WTC11 (cell line): ENCODE results near the gene KLHL22. TPM values are rescaled to one million over a fixed set of nuclear protein-coding genes. Genes with fewer than 3 reads are reported as not detected.

Source experiments
- CREM ChIP-seq: sonication (generic); formaldehyde crosslinking; IDR thresholded peaks from 2 replicates; pipeline ENCODE4 v1.8.1; 2022; ENCODE audit warnings: mild to moderate bottlenecking, missing genetic modification reagents, moderate library complexity
- ETV6 ChIP-seq: sonication (generic); formaldehyde crosslinking; IDR thresholded peaks from 2 replicates; pipeline ENCODE4 v1.8.1; 2022; ENCODE audit warnings: mild to moderate bottlenecking, missing genetic modification reagents
- FOXJ3 ChIP-seq: sonication (generic); formaldehyde crosslinking; IDR thresholded peaks from 2 replicates; pipeline ENCODE4 v1.9.0; 2021; ENCODE audit warnings: missing genetic modification reagents, mild to moderate bottlenecking, borderline replicate concordance
- GTF2I ChIP-seq: fragments of 250-450 bp; sonication (Bioruptor Pico); conservative IDR thresholded peaks from 2 replicates; pipeline ENCODE4 v1.4.0; 2021; ENCODE audit warnings: mild to moderate bottlenecking
- MXD4 ChIP-seq: fragments of 250-450 bp; sonication (Bioruptor Pico); IDR thresholded peaks from 2 replicates; pipeline ENCODE4 v1.8.0; 2021; ENCODE audit warnings: mild to moderate bottlenecking, moderate library complexity, borderline replicate concordance
- NFYB ChIP-seq: sonication (generic); formaldehyde crosslinking; conservative IDR thresholded peaks from 2 replicates; pipeline ENCODE4 v1.8.0; 2022; ENCODE audit warnings: low read depth, missing genetic modification reagents
- NR1H2 ChIP-seq: sonication (generic); formaldehyde crosslinking; IDR thresholded peaks from 2 replicates; pipeline ENCODE4 v1.9.0; 2021; ENCODE audit warnings: mild to moderate bottlenecking, moderate library complexity, missing genetic modification reagents
- OVOL2 ChIP-seq: fragments of 250-450 bp; sonication (Bioruptor Pico); IDR thresholded peaks from 2 replicates; pipeline ENCODE4 v1.9.0; 2021; ENCODE audit warnings: mild to moderate bottlenecking, borderline replicate concordance
- SMAD4 ChIP-seq: sonication (generic); formaldehyde crosslinking; IDR thresholded peaks from 2 replicates; pipeline ENCODE4 v1.8.0; 2022; ENCODE audit warnings: mild to moderate bottlenecking, missing genetic modification reagents
- TCF7 ChIP-seq: sonication (generic); formaldehyde crosslinking; IDR thresholded peaks from 2 replicates; pipeline ENCODE4 v1.8.0; 2022; ENCODE audit warnings: mild to moderate bottlenecking, low read depth, missing genetic modification reagents, moderate library complexity
- TP53 ChIP-seq: sonication (generic); formaldehyde crosslinking; IDR thresholded peaks from 2 replicates; pipeline ENCODE4 v1.8.1; 2023; ENCODE audit warnings: mild to moderate bottlenecking, missing genetic modification reagents
- ZNF121 ChIP-seq: sonication (generic); formaldehyde crosslinking; IDR thresholded peaks from 2 replicates; pipeline ENCODE4 v1.8.0; 2023; ENCODE audit warnings: missing genetic modification reagents
- ZNF317 ChIP-seq: sonication (generic); formaldehyde crosslinking; IDR thresholded peaks from 2 replicates; pipeline ENCODE4 v1.8.1; 2023; ENCODE audit warnings: low read depth, mild to moderate bottlenecking, moderate library complexity, missing genetic modification reagents, borderline replicate concordance
- ZNF396 ChIP-seq: fragments of 250-450 bp; sonication (Bioruptor Pico); IDR thresholded peaks from 2 replicates; pipeline ENCODE4 v1.8.0; 2021; ENCODE audit warnings: mild to moderate bottlenecking, moderate library complexity, borderline replicate concordance
- ZNF423 ChIP-seq: fragments of 250-450 bp; sonication (Bioruptor Pico); IDR thresholded peaks from 2 replicates; pipeline ENCODE4 v2.1.2; 2022; ENCODE audit warnings: mild to moderate bottlenecking, moderate library complexity
- total RNA-seq: library from RNA; stranded (reverse); gene quantifications from 3 replicates; pipeline ENCODE4 v1.2.3, GENCODE V29; 2021
- TF ChIP-seq, protein P1 (sequence below): sonication (generic); formaldehyde crosslinking; IDR thresholded peaks from 2 replicates; pipeline ENCODE4 v1.8.1; 2023; ENCODE audit warnings: mild to moderate bottlenecking, missing genetic modification reagents
- TF ChIP-seq, protein P2 (sequence below): sonication (generic); formaldehyde crosslinking; IDR thresholded peaks from 2 replicates; pipeline ENCODE4 v1.8.1; 2023; ENCODE audit warnings: mild to moderate bottlenecking, missing genetic modification reagents, moderate library complexity
- TF ChIP-seq, protein P3 (sequence below): fragments of 250-450 bp; sonication (Bioruptor Pico); IDR thresholded peaks from 2 replicates; pipeline ENCODE4 v1.9.0; 2021; ENCODE audit warnings: mild to moderate bottlenecking, borderline replicate concordance
- TF ChIP-seq, protein P4 (sequence below): sonication (generic); formaldehyde crosslinking; conservative IDR thresholded peaks from 2 replicates; pipeline ENCODE4 v1.8.1; 2023; ENCODE audit warnings: mild to moderate bottlenecking, low read depth, missing genetic modification reagents, moderate library complexity
- TF ChIP-seq, protein P5 (sequence below): sonication (generic); formaldehyde crosslinking; IDR thresholded peaks from 2 replicates; pipeline ENCODE4 v1.8.1; 2022; ENCODE audit warnings: missing genetic modification reagents, borderline replicate concordance
- TF ChIP-seq, protein P6 (sequence below): sonication (generic); formaldehyde crosslinking; IDR thresholded peaks from 2 replicates; pipeline ENCODE4 v1.8.1; 2022; ENCODE audit warnings: low read depth, mild to moderate bottlenecking, moderate library complexity, missing genetic modification reagents, borderline replicate concordance
- TF ChIP-seq, protein P7 (sequence below): sonication (generic); formaldehyde crosslinking; IDR thresholded peaks from 2 replicates; pipeline ENCODE4 v1.8.0; 2023; ENCODE audit warnings: mild to moderate bottlenecking, missing genetic modification reagents

The KLHL22 gene
- total RNA-seq, 1 experiment from 2014 or later, result 15.7 TPM

DNA sequence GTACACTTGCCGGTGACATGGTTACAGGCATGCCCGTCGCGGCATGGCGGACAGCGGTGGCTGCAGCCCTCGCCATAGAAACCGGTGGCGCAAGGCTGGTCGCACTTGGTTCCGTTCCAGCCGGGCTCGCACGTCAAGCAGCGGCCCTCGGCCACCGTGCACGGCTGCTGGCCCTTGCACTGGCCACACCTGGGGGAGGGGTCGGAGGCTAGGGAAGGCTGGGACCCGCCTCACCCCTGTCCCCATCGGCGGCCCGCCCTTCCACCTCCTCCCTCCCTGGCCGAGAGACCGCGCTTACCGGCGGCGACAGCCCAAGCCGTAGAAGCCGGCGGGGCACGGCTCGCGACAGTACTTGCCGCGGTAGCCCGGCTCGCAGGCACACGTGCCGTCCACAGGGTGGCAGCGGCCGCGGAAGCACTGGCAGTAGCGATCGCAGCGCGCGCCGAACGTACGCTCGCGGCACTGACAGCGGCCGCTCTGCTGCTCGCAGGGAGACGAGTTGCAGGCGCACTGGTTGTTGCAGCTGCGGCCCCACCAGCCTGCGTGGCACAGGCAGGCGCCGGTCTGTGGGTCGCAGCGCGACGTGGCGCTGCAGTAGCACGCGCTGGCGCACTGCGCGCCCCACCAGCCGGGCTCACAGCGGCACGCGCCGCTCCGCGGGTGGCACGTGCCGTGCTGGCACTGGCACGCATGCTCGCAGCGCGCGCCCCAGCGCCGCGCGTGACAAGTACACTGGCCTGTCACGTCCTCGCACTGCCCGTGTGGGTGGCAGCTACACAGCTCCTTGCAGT, 64.7 kb downstream of the KLHL22 start (continued):
- TF ChIP-seq, protein P1, sequence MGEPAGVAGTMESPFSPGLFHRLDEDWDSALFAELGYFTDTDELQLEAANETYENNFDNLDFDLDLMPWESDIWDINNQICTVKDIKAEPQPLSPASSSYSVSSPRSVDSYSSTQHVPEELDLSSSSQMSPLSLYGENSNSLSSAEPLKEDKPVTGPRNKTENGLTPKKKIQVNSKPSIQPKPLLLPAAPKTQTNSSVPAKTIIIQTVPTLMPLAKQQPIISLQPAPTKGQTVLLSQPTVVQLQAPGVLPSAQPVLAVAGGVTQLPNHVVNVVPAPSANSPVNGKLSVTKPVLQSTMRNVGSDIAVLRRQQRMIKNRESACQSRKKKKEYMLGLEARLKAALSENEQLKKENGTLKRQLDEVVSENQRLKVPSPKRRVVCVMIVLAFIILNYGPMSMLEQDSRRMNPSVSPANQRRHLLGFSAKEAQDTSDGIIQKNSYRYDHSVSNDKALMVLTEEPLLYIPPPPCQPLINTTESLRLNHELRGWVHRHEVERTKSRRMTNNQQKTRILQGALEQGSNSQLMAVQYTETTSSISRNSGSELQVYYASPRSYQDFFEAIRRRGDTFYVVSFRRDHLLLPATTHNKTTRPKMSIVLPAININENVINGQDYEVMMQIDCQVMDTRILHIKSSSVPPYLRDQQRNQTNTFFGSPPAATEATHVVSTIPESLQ (CRISPR knock-in tag), result no peak
- TF ChIP-seq, protein P2, sequence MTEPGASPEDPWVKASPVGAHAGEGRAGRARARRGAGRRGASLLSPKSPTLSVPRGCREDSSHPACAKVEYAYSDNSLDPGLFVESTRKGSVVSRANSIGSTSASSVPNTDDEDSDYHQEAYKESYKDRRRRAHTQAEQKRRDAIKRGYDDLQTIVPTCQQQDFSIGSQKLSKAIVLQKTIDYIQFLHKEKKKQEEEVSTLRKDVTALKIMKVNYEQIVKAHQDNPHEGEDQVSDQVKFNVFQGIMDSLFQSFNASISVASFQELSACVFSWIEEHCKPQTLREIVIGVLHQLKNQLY (CRISPR knock-in tag), result no peak
- TF ChIP-seq, protein P3, sequence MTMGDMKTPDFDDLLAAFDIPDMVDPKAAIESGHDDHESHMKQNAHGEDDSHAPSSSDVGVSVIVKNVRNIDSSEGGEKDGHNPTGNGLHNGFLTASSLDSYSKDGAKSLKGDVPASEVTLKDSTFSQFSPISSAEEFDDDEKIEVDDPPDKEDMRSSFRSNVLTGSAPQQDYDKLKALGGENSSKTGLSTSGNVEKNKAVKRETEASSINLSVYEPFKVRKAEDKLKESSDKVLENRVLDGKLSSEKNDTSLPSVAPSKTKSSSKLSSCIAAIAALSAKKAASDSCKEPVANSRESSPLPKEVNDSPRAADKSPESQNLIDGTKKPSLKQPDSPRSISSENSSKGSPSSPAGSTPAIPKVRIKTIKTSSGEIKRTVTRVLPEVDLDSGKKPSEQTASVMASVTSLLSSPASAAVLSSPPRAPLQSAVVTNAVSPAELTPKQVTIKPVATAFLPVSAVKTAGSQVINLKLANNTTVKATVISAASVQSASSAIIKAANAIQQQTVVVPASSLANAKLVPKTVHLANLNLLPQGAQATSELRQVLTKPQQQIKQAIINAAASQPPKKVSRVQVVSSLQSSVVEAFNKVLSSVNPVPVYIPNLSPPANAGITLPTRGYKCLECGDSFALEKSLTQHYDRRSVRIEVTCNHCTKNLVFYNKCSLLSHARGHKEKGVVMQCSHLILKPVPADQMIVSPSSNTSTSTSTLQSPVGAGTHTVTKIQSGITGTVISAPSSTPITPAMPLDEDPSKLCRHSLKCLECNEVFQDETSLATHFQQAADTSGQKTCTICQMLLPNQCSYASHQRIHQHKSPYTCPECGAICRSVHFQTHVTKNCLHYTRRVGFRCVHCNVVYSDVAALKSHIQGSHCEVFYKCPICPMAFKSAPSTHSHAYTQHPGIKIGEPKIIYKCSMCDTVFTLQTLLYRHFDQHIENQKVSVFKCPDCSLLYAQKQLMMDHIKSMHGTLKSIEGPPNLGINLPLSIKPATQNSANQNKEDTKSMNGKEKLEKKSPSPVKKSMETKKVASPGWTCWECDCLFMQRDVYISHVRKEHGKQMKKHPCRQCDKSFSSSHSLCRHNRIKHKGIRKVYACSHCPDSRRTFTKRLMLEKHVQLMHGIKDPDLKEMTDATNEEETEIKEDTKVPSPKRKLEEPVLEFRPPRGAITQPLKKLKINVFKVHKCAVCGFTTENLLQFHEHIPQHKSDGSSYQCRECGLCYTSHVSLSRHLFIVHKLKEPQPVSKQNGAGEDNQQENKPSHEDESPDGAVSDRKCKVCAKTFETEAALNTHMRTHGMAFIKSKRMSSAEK (CRISPR knock-in tag), result no peak
- TF ChIP-seq SMAD4 (CRISPR knock-in tag) (no peak), MXD4 (CRISPR knock-in tag) (no peak), ZNF121 (CRISPR knock-in tag) (no peak), ZNF317 (CRISPR knock-in tag) (no peak), NR1H2 (CRISPR knock-in tag) (no peak), FOXJ3 (CRISPR knock-in tag) (no peak), ZNF396 (no peak), TP53 (CRISPR knock-in tag) (no peak), OVOL2 (CRISPR knock-in tag) (no peak), ETV6 (CRISPR knock-in tag) (peak; percentile 53; the same call in 1 of the 2 replicates), GTF2I (CRISPR knock-in tag) (no peak), CREM (CRISPR knock-in tag) (no peak), TCF7 (CRISPR knock-in tag) (no peak), ZNF423 (no peak), NFYB (CRISPR knock-in tag) (no peak)
- TF ChIP-seq, protein P4, sequence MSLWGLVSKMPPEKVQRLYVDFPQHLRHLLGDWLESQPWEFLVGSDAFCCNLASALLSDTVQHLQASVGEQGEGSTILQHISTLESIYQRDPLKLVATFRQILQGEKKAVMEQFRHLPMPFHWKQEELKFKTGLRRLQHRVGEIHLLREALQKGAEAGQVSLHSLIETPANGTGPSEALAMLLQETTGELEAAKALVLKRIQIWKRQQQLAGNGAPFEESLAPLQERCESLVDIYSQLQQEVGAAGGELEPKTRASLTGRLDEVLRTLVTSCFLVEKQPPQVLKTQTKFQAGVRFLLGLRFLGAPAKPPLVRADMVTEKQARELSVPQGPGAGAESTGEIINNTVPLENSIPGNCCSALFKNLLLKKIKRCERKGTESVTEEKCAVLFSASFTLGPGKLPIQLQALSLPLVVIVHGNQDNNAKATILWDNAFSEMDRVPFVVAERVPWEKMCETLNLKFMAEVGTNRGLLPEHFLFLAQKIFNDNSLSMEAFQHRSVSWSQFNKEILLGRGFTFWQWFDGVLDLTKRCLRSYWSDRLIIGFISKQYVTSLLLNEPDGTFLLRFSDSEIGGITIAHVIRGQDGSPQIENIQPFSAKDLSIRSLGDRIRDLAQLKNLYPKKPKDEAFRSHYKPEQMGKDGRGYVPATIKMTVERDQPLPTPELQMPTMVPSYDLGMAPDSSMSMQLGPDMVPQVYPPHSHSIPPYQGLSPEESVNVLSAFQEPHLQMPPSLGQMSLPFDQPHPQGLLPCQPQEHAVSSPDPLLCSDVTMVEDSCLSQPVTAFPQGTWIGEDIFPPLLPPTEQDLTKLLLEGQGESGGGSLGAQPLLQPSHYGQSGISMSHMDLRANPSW (CRISPR knock-in tag), result no peak
- TF ChIP-seq, protein P5, sequence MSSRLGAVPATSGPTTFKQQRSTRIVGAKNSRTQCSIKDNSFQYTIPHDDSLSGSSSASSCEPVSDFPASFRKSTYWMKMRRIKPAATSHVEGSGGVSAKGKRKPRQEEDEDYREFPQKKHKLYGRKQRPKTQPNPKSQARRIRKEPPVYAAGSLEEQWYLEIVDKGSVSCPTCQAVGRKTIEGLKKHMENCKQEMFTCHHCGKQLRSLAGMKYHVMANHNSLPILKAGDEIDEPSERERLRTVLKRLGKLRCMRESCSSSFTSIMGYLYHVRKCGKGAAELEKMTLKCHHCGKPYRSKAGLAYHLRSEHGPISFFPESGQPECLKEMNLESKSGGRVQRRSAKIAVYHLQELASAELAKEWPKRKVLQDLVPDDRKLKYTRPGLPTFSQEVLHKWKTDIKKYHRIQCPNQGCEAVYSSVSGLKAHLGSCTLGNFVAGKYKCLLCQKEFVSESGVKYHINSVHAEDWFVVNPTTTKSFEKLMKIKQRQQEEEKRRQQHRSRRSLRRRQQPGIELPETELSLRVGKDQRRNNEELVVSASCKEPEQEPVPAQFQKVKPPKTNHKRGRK (CRISPR knock-in tag), result no peak
- TF ChIP-seq, protein P6, sequence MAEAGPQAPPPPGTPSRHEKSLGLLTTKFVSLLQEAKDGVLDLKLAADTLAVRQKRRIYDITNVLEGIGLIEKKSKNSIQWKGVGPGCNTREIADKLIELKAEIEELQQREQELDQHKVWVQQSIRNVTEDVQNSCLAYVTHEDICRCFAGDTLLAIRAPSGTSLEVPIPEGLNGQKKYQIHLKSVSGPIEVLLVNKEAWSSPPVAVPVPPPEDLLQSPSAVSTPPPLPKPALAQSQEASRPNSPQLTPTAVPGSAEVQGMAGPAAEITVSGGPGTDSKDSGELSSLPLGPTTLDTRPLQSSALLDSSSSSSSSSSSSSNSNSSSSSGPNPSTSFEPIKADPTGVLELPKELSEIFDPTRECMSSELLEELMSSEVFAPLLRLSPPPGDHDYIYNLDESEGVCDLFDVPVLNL (CRISPR knock-in tag), result no peak
- TF ChIP-seq, protein P7, sequence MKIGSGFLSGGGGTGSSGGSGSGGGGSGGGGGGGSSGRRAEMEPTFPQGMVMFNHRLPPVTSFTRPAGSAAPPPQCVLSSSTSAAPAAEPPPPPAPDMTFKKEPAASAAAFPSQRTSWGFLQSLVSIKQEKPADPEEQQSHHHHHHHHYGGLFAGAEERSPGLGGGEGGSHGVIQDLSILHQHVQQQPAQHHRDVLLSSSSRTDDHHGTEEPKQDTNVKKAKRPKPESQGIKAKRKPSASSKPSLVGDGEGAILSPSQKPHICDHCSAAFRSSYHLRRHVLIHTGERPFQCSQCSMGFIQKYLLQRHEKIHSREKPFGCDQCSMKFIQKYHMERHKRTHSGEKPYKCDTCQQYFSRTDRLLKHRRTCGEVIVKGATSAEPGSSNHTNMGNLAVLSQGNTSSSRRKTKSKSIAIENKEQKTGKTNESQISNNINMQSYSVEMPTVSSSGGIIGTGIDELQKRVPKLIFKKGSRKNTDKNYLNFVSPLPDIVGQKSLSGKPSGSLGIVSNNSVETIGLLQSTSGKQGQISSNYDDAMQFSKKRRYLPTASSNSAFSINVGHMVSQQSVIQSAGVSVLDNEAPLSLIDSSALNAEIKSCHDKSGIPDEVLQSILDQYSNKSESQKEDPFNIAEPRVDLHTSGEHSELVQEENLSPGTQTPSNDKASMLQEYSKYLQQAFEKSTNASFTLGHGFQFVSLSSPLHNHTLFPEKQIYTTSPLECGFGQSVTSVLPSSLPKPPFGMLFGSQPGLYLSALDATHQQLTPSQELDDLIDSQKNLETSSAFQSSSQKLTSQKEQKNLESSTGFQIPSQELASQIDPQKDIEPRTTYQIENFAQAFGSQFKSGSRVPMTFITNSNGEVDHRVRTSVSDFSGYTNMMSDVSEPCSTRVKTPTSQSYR, result 0 out of 2 replicates have a peak, but pooled peaks have one; percentile 11
